K562 (cell line): ENCODE measurements around the gene NUFIP1. TPM values are rescaled to one million over a fixed set of nuclear protein-coding genes. Genes with fewer than 3 reads are reported as not detected.

ENCODE experiments used
- ATAC-seq: fragments of 200-7000 bp; cut with Tn5 transposase; 3 replicates; pipeline ENCODE4 v1.9.1; 2020; ENCODE audit warnings: moderate library complexity
- BruUV-seq: library from RNA; stranded (reverse); fragments of 400-500 nt; replicated peaks from 2 replicates; lab custom pipeline; 2021; lab: Mats Ljungman, UMichigan
- CTCF ChIA-PET: fragments of 300-600 bp; formaldehyde crosslinking; extraction: SDS; loops from one replicate; lab custom pipeline; 2021; ENCODE audit warnings: low intra/inter-chr PET ratio; lab: Yijun Ruan, JAX
- POLR2A ChIA-PET: fragments of 300-600, 350-650 bp; sonication (Branson Sonifier 250); formaldehyde crosslinking; extraction: SDS; loops from one replicate; lab custom pipeline; 2021; ENCODE audit warnings: antibody characterized with exemption, inconsistent platforms; lab: Yijun Ruan, JAX
- DNase-seq, 4 experiments: peaks; one replicate each; pipeline versions ENCODE4 v3.0.0 to v3.0.0-alpha.2; 2011 to 2018; ENCODE audit warnings: low spot score in 3 of 4, mixed read lengths in 3 of 4; ENCODE audit errors: extremely low read depth in 1 of 4
- FAIRE-seq: peaks from 2 replicates; lab custom pipeline; 2011; peaks lifted over from hg19 to GRCh38; lab: Jason Lieb, UNC
- H2AFZ ChIP-seq: 2 replicates; pipeline ENCODE4 v1.6.0; 2011; ENCODE audit warnings: low read depth, low read length, control low read depth, inconsistent platforms
- H3K27ac ChIP-seq: fragments of 200-600 bp; 3 replicates; pipeline ENCODE4 v1.8.0; 2011; ENCODE audit warnings: low read depth, mild to moderate bottlenecking, control low read depth, inconsistent platforms, low read length, moderate library complexity, mixed read lengths; ENCODE audit errors: extremely low read depth
- H3K27me3 ChIP-seq, 2 experiments: fragments of 300-600 bp in 1 of 2; 2 replicates in 1 of 2; 3 replicates in 1 of 2; pipeline versions ENCODE4 v1.6.0 to v1.8.0; 2011; ENCODE audit warnings: inconsistent platforms in 2 of 2, low read length in 2 of 2, mild to moderate bottlenecking in 1 of 2, mixed read lengths in 1 of 2, moderate library complexity in 1 of 2; ENCODE audit not compliant: control insufficient read depth in 2 of 2, insufficient read depth in 2 of 2
- H3K36me3 ChIP-seq: fragments of 300-600 bp; 3 replicates; pipeline ENCODE4 v1.8.0; 2011; ENCODE audit warnings: mild to moderate bottlenecking, low read length, inconsistent platforms; ENCODE audit not compliant: control insufficient read depth, insufficient read depth
- H3K4me1 ChIP-seq, 2 experiments: fragments of 200-600 bp in 1 of 2; replicated peaks in 1 of 2; 2 replicates in 1 of 2; 3 replicates in 1 of 2; pipeline versions ENCODE4 v1.5.1 to v1.8.0; 2011; ENCODE audit warnings: inconsistent platforms in 2 of 2, low read length in 2 of 2, mild to moderate bottlenecking in 1 of 2, mixed read lengths in 1 of 2, moderate library complexity in 1 of 2; ENCODE audit not compliant: control insufficient read depth in 2 of 2, insufficient read depth in 2 of 2
- H3K4me2 ChIP-seq: 2 replicates; pipeline ENCODE4 v1.6.1; 2011; ENCODE audit warnings: low read length, control low read depth, inconsistent platforms, mixed read lengths; ENCODE audit not compliant: insufficient read depth
- H3K4me3 ChIP-seq: fragments of 200-600 bp; sonication (generic), shearing (Covaris generic); 2 replicates; pipeline ENCODE4 v1.5.1; 2016; ENCODE audit warnings: control low read depth, inconsistent platforms
- H3K79me2 ChIP-seq: fragments of 200-600 bp; 3 replicates; pipeline ENCODE4 v1.8.0; 2011; ENCODE audit warnings: low read length, inconsistent platforms; ENCODE audit not compliant: control insufficient read depth, insufficient read depth
- H3K9ac ChIP-seq, 2 experiments: 2 replicates each; pipeline versions ENCODE4 v1.6.0 to v1.6.1; 2011; ENCODE audit warnings: low read depth in 2 of 2, low read length in 2 of 2, control low read depth in 1 of 2, inconsistent platforms in 1 of 2, mild to moderate bottlenecking in 1 of 2, mixed read lengths in 1 of 2; ENCODE audit not compliant: insufficient read depth in 1 of 2
- H3K9me1 ChIP-seq: one replicate; pipeline ENCODE4 v1.6.0; 2011; ENCODE audit warnings: inconsistent platforms, mild to moderate bottlenecking, low read length, moderate library complexity; ENCODE audit not compliant: control insufficient read depth, insufficient read depth
- H3K9me3 ChIP-seq: replicated peaks from 2 replicates; pipeline ENCODE4 v1.5.1; 2011; ENCODE audit warnings: low read depth, low read length, inconsistent platforms; ENCODE audit not compliant: control insufficient read depth, insufficient read depth
- H4K20me1 ChIP-seq: replicated peaks from 2 replicates; pipeline ENCODE4 v1.6.1; 2011; ENCODE audit warnings: low read length, inconsistent platforms, mixed read lengths; ENCODE audit not compliant: control insufficient read depth, insufficient read depth
- ARNT ChIP-seq, 2 experiments: fragments of 450-650 bp; IDR thresholded peaks; 2 replicates each; pipeline ENCODE4 v1.6.1; 2016; ENCODE audit warnings: mild to moderate bottlenecking in 1 of 2
- EP400 ChIP-seq: fragments of 450-650 bp; IDR thresholded peaks from 2 replicates; pipeline ENCODE4 v1.6.1; 2017; ENCODE audit warnings: antibody characterized with exemption, mild to moderate bottlenecking, moderate library complexity
- ETV5 ChIP-seq: sonication (generic); formaldehyde crosslinking; IDR thresholded peaks from 2 replicates; pipeline ENCODE4 v1.4.0; 2020; ENCODE audit warnings: low read depth, mild to moderate bottlenecking, missing genetic modification reagents
- MYC ChIP-seq, 2 experiments: fragments of 250-450 bp in 1 of 2; sonication (Bioruptor Pico) in 1 of 2; IDR thresholded peaks; 2 replicates each; pipeline versions ENCODE4 v1.5.1 to v1.6.1; 2012 to 2021; ENCODE audit warnings: low read depth in 2 of 2, borderline replicate concordance in 1 of 2, improper control_type of control experiment in 1 of 2, low read length in 1 of 2, mild to moderate bottlenecking in 1 of 2, moderate library complexity in 1 of 2
- SFPQ ChIP-seq: fragments of 200-400 bp; formaldehyde crosslinking; IDR thresholded peaks from 2 replicates; pipeline ENCODE4 v1.6.1; 2017; ENCODE audit warnings: mild to moderate bottlenecking, low read depth, low read length, moderate library complexity
- TARDBP ChIP-seq: fragments of 450-650 bp; IDR thresholded peaks from 2 replicates; pipeline ENCODE4 v1.6.1; 2016
- TCF7 ChIP-seq: sonication (generic); IDR thresholded peaks from 2 replicates; pipeline ENCODE4 v1.6.1; 2016; ENCODE audit warnings: antibody characterized with exemption, borderline replicate concordance
- TSC22D4 ChIP-seq: fragments of 450-650 bp; IDR thresholded peaks from 2 replicates; pipeline ENCODE4 v1.6.1; 2016; ENCODE audit warnings: missing genetic modification characterization, missing biosample characterization, control low read depth
- U2AF1 ChIP-seq: fragments of 200-400 bp; formaldehyde crosslinking; optimal IDR thresholded peaks from 2 replicates; pipeline ENCODE3; 2017; ENCODE audit warnings: mild to moderate bottlenecking, low read depth, low read length, moderate library complexity
- ZBTB43 ChIP-seq: sonication (generic); formaldehyde crosslinking; IDR thresholded peaks from 2 replicates; pipeline ENCODE4 v1.8.0; 2023; ENCODE audit warnings: mild to moderate bottlenecking, missing genetic modification reagents
- ZBTB5 ChIP-seq: fragments of 450-650 bp; IDR thresholded peaks from 2 replicates; pipeline ENCODE4 v1.6.1; 2017; ENCODE audit warnings: antibody characterized with exemption
- ZNF12 ChIP-seq: sonication (generic); formaldehyde crosslinking; IDR thresholded peaks from 2 replicates; pipeline ENCODE4 v1.4.0; 2020; ENCODE audit warnings: mild to moderate bottlenecking, missing genetic modification reagents
- ZNF507 ChIP-seq: conservative IDR thresholded peaks from 2 replicates; pipeline ENCODE4 v1.6.1; 2017; ENCODE audit warnings: missing genetic modification characterization, missing compliant biosample characterization
- ZNF696 ChIP-seq: fragments of 250-450 bp; sonication (Bioruptor Pico); conservative IDR thresholded peaks from 2 replicates; pipeline ENCODE4 v1.4.0; 2020; ENCODE audit warnings: mild to moderate bottlenecking, moderate library complexity
- ZNF75A ChIP-seq: fragments of 450-650 bp; formaldehyde crosslinking; IDR thresholded peaks from 2 replicates; pipeline ENCODE4 v1.4.0; 2020; ENCODE audit warnings: mild to moderate bottlenecking
- whole genome bisulfite sequencing: fragments of 100-300 bp; shearing (Covaris generic); methylation state at CpG from one replicate; pipeline ENCODE4 v1.1.6; 2016; ENCODE audit warnings: low coverage, mixed read lengths; ENCODE audit not compliant: insufficient coverage; ENCODE audit errors: missing lambda C conversion rate; 5-methylcytosine and 5-hydroxymethylcytosine counted together
- in situ Hi-C: fragments of 300-500 bp; cut with MboI; formaldehyde crosslinking; loops from 4 replicates; pipeline ENCODE4 v1.15.0; 2018; ENCODE audit warnings: inconsistent platforms, mixed read lengths
- intact Hi-C: fragments of 100-400 bp; cut with micrococcal nuclease; formaldehyde crosslinking; loops from 2 replicates; pipeline ENCODE4 v1.14.2; 2022
- polyA plus RNA-seq, 8 experiments: library from polyadenylated mRNA; depleted of rRNA in 4 of 8; stranded (reverse) in 5 of 8; unstranded in 3 of 8; fragments of >200 nt; fragmentation: Nextera tagmentation in 2 of 8; fragmentation: Illumina TruSeq in 1 of 8; extraction: Ambion mirVana in 2 of 8; extraction: Trizol in 1 of 8; gene quantifications; 2 replicates each; pipeline versions ENCODE4 v1.2.1 to v1.2.3, GENCODE V29; 2011 to 2014; ENCODE audit warnings: inconsistent platforms in 1 of 8, missing spikeins in 1 of 8
- total RNA-seq, 7 experiments: library from RNA; depleted of rRNA in 6 of 7; stranded (reverse); fragments of >200 nt in 6 of 7; fragmentation: Illumina TruSeq in 2 of 7; extraction: Trizol in 2 of 7; gene quantifications; 2 replicates each; pipeline versions ENCODE4 v1.2.1 to v1.2.3, GENCODE V29; 2011 to 2021; ENCODE audit warnings: low replicate concordance in 1 of 7

Gene NUFIP1
- total and polyA plus RNA-seq, 9 of the 15 experiments (the other 6 are each of a cell fraction or from before 2014, with no cell fraction given) = 2.6 to 9.7 (median 4.1) TPM

- Histone ChIP-seq H4K20me1 (no peaks in the 10 kb centered on the region), H3K4me2 (no peak overlapping the region), H3K79me2 (no peaks in the 10 kb centered on the region), H3K9ac (no peak overlapping the region), H3K27me3 (no peaks in the 10 kb centered on the region), H3K4me3 (no peak overlapping the region), H3K27ac (no peak overlapping the region), H3K36me3 (peaks cover 26% of the 10 kb centered on the region), H2AFZ (no peak overlapping the region), H3K9me1 (no peaks in the 10 kb centered on the region), H3K4me1 (no peaks in the 10 kb centered on the region), H3K9me3 (no peaks in the 10 kb centered on the region)
- CTCF ChIA-PET = no interaction called here
- intact Hi-C loops = no loop called here
- FAIRE-seq (no peak), DNase-seq (no peak), ATAC-seq (no peak)
- no peak for TF ChIP-seq ETV5 (CRISPR knock-in tag)
- no peak for TF ChIP-seq EP400
- no peak for TF ChIP-seq TSC22D4
- no peak for TF ChIP-seq ZBTB43 (CRISPR knock-in tag)
- TF ChIP-seq ZNF696 = no peak
- TF ChIP-seq U2AF1 = no peak
- no peak for TF ChIP-seq ARNT (IDR thresholded peaks at IDR 0.05)
- no peak for TF ChIP-seq ZNF75A (CRISPR knock-in tag)
- TF ChIP-seq MYC (IDR thresholded peaks at IDR 0.05; ENCODE audit: low read depth, low read length) = no peak
- TF ChIP-seq MYC (CRISPR knock-in tag; IDR thresholded peaks at IDR 0.05; ENCODE audit: borderline replicate concordance, low read depth) = no peak
- TF ChIP-seq TCF7 = no peak
- no peak for TF ChIP-seq SFPQ
- no peak for TF ChIP-seq ZNF507
- TF ChIP-seq ZBTB5 = no peak
- TF ChIP-seq TARDBP = no peak
- no peak for TF ChIP-seq ZNF12 (CRISPR knock-in tag)
- POLR2A ChIA-PET = interaction anchor here (0.7 kb wide), 1 partner anchor 252 kb away, joined by 3 read pairs; no protein-coding TSS in a partner anchor
- in situ Hi-C loops = no loop called here
- 95% methylated on average over 7 of the region's 7 CpGs for WGBS
- BruUV-seq = no TSS peak
Observed at GRCh38 chr13:44954224-44954623, 35.0 kb downstream of the NUFIP1 start.
